NCI-H2029 (cell line): ENCODE results near the gene CLEC3B.
"Not testable (repeated sequence)": the region's sequence is repeated elsewhere in the genome, so short reads cannot be mapped to it uniquely, and the experiment has no call there.

Experiments
- DNase-seq: peaks from one replicate; lab custom pipeline; 2025; lab: John Stamatoyannopoulos, UW

Gene CLEC3B

GRCh38 chr3:45026038-45026437, at the start of gene CLEC3B:
TSS of gene CLEC3B (plus strand) at chr3:45026303. CDS start at chr3:45026363, 60 bp downstream.
- DNase-seq = no peak

- no peak for DNase-seq
These were observed 44.9 kb upstream of the CLEC3B start for GRCh38 chr3:44981220-44981619.

GRCh38 chr3:44981751-44982150, 44.4 kb upstream of the CLEC3B start:
- no peak for DNase-seq

- DNase-seq = no peak
These were observed 43.3 kb upstream of the CLEC3B start for GRCh38 chr3:44982817-44983216.

GRCh38 chr3:44983484-44983941, 42.6 kb upstream of the CLEC3B start:
- no peak for DNase-seq

GRCh38 chr3:44984335-44984734, 41.8 kb upstream of the CLEC3B start:
- DNase-seq = no peak

- DNase-seq = not testable (repeated sequence)
These were observed 39.8 kb upstream of the CLEC3B start for GRCh38 chr3:44986330-44986729.

- no peak for DNase-seq
These were observed 38.8 kb upstream of the CLEC3B start for GRCh38 chr3:44987332-44987731.

GRCh38 chr3:44988073-44988472, 38.0 kb upstream of the CLEC3B start:
- no peak for DNase-seq

GRCh38 chr3:44989141-44989540, 37.0 kb upstream of the CLEC3B start:
- DNase-seq = no peak

- DNase-seq = no peak
These were observed 36.3 kb upstream of the CLEC3B start for GRCh38 chr3:44989636-44990373.

- DNase-seq = no peak
These were observed 34.8 kb upstream of the CLEC3B start for GRCh38 chr3:44991326-44991725.

GRCh38 chr3:44992555-44993470, 33.3 kb upstream of the CLEC3B start:
- DNase-seq = no peak

GRCh38 chr3:44993471-44994205, 32.5 kb upstream of the CLEC3B start:
- no peak for DNase-seq

GRCh38 chr3:44995142-44995770, 30.8 kb upstream of the CLEC3B start:
- DNase-seq = peak; percentile 62

- no peak for DNase-seq
These were observed 29.5 kb upstream of the CLEC3B start for GRCh38 chr3:44996556-44996969.

- DNase-seq = no peak
These were observed 26.3 kb upstream of the CLEC3B start for GRCh38 chr3:44999782-45000181.

- no peak for DNase-seq
These were observed 25.3 kb upstream of the CLEC3B start for GRCh38 chr3:45000823-45001222.

- DNase-seq = no peak
These were observed 24.4 kb upstream of the CLEC3B start for GRCh38 chr3:45001738-45002137.

GRCh38 chr3:45002139-45002660, 23.9 kb upstream of the CLEC3B start:
- no peak for DNase-seq

GRCh38 chr3:45002720-45003119, 23.4 kb upstream of the CLEC3B start:
- no peak for DNase-seq

- no peak for DNase-seq
These were observed 22.7 kb upstream of the CLEC3B start for GRCh38 chr3:45003406-45003805.
